ENCODE measurements around the gene C1QTNF8. TPM values are rescaled to one million over a fixed set of nuclear protein-coding genes. Genes with fewer than 3 reads are reported as not detected.

The C1QTNF8 gene
- total and polyA plus RNA-seq, 2 experiments from 2014 or later: 0.15 TPM; not detected in 1

GRCh38 chr16:1130382-1130781 is 34.3 kb upstream of the C1QTNF8 start:
- DNase-seq (ENCODE audit: low read depth in 1 of 2, low spot score in 1 of 2): no peak
- no peaks in the 10 kb centered on the region for H3K9me3 ChIP-seq (ENCODE audit: low read depth)
- H3K36me3 ChIP-seq: no peaks in the 10 kb centered on the region
- H3K4me3 ChIP-seq: no peak overlapping the region
- TF ChIP-seq, protein P1, sequence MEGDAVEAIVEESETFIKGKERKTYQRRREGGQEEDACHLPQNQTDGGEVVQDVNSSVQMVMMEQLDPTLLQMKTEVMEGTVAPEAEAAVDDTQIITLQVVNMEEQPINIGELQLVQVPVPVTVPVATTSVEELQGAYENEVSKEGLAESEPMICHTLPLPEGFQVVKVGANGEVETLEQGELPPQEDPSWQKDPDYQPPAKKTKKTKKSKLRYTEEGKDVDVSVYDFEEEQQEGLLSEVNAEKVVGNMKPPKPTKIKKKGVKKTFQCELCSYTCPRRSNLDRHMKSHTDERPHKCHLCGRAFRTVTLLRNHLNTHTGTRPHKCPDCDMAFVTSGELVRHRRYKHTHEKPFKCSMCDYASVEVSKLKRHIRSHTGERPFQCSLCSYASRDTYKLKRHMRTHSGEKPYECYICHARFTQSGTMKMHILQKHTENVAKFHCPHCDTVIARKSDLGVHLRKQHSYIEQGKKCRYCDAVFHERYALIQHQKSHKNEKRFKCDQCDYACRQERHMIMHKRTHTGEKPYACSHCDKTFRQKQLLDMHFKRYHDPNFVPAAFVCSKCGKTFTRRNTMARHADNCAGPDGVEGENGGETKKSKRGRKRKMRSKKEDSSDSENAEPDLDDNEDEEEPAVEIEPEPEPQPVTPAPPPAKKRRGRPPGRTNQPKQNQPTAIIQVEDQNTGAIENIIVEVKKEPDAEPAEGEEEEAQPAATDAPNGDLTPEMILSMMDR (IDR thresholded peaks at IDR 0.05; ENCODE audit: low read depth, low read length): no peak
- H3K27ac ChIP-seq: no peak overlapping the region
- H3K4me1 ChIP-seq (ENCODE audit: low read depth): peaks cover 9% of the 10 kb centered on the region
- no peaks in the 10 kb centered on the region for H3K27me3 ChIP-seq

DNA sequence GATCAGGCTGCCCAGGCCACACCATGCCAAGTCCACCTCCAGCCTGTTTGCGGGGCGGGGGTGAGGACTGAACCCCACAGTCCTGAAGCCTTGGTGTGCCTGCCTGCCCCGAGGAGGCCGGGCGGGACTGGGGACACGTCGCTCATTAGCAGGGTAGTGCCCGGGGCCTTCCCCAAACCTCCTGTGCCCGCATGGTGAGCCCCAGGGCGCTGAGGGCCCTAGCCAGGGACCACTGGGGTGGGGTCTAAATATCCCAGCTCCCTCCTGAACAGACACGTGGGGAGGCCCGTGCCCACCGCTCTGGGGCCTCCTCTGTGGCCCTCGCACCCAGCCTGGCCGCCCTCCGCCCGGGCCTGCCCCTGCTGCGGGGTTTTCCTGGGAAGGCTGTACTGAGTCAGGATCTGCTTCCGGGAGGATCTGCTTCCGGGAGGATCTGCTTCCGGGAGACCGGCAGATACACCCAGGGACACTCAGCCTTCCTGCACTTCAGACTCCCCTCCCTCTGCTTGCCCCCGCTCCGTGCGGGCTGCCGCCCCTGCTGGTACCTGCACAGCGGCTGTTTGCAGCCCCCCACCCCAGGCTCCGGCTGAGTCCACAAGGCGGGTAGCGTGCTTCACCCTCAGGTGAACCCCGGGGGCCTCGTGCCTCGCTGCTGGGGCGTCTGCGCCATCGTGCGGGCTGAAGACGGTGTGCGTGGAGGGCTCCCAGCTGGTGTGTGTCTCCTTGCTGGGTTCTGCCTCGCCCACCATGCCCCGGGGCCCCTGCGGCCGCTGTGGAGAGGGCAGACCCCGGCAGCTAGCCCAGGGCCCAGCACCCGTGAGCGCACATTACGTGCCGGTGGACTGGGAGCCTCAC is 33.3 kb upstream of the C1QTNF8 start:
- DNase-seq (ENCODE audit: low read depth in 1 of 2, low spot score in 1 of 2): no peak
- Histone ChIP-seq H3K9me3 (ENCODE audit: low read depth) (no peaks in the 10 kb centered on the region), H3K27me3 (no peaks in the 10 kb centered on the region)

DNA sequence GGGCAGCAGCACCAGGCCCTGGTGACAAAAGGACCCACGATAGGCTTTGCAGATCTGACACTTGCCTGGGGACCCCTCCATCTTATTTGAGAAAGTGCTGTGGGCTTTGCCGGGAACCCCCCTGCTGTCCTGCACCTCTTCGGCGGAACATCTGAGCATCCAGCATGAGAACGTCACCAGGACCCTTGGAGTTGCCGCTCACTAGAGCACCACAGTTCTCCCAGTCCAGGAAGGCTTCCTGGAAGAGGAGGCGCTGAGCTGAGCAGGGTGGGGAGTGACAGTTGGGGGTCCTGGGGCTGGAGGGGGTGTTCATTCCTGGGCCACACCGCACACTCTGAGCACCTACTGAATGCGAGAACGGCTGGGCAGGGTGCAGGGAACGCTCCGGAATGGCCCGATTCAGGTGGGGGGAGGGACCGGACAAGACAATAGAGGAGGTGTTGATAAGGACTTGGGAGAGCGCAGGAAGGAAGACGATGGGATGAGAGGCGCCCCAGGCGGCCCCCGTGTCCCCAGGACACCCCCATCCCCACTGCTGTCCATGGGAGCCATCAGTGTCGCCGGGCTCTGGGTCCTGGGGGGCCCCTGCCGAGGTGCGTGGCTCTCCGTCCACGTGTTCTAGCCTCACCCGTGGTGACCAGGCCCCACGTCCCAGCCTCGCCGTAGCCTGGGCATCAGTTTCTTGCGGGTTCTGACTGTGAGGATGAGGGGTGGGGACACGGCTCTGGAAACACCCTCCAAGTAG is 32.1 kb upstream of the C1QTNF8 start:
- H3K4me3 ChIP-seq: no peak overlapping the region
- peaks cover 9% of the 10 kb centered on the region for H3K4me1 ChIP-seq (ENCODE audit: low read depth)
- DNase-seq (ENCODE audit: low read depth in 1 of 2, low spot score in 1 of 2): no peak
- no peaks in the 10 kb centered on the region for H3K36me3 ChIP-seq
- H3K9me3 ChIP-seq (ENCODE audit: low read depth): no peaks in the 10 kb centered on the region
- H3K27ac ChIP-seq: no peak overlapping the region
- TF ChIP-seq, protein P1 (IDR thresholded peaks at IDR 0.05; ENCODE audit: low read depth, low read length): no peak
- no peaks in the 10 kb centered on the region for H3K27me3 ChIP-seq

More for the DNA sequence above, 33.3 kb upstream of the C1QTNF8 start:
- peaks cover 9% of the 10 kb centered on the region for H3K4me1 ChIP-seq (ENCODE audit: low read depth)
- H3K27ac ChIP-seq: no peak overlapping the region
- no peak overlapping the region for H3K4me3 ChIP-seq
- H3K36me3 ChIP-seq: no peaks in the 10 kb centered on the region
- TF ChIP-seq, protein P1 (IDR thresholded peaks at IDR 0.05; ENCODE audit: low read depth, low read length): no peak

GRCh38 chr16:1127101-1127500 is 31.1 kb upstream of the C1QTNF8 start:
- H3K9me3 ChIP-seq (ENCODE audit: low read depth): no peaks in the 10 kb centered on the region
- peaks cover 9% of the 10 kb centered on the region for H3K4me1 ChIP-seq (ENCODE audit: low read depth)
- TF ChIP-seq, protein P1 (IDR thresholded peaks at IDR 0.05; ENCODE audit: low read depth, low read length): no peak
- H3K27ac ChIP-seq: no peak overlapping the region
- no peaks in the 10 kb centered on the region for H3K36me3 ChIP-seq
- H3K27me3 ChIP-seq: no peaks in the 10 kb centered on the region
- H3K4me3 ChIP-seq: no peak overlapping the region
- no peak for DNase-seq (ENCODE audit: low read depth in 1 of 2, low spot score in 1 of 2)

DNA sequence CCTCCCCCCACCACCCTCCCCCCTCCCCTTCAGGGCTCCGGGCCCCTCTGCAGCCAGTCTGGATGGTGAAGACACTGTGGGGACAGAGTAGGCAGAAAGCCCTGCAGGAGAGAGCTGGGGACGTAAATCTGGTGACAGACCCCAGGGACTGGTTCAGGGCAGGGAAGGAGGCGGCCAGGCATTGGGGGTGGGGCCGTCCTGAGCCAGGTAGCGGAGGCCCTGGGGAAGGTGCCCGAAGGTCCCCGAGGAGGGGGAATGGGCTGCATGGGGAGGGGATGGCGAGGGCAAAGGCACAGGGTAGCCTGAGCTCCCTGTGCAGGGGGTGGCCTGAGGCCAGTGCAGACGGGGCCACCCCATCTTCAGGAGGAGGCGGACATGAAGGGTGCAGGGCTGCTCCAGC is 30.5 kb upstream of the C1QTNF8 start:
- TF ChIP-seq, protein P1 (IDR thresholded peaks at IDR 0.05; ENCODE audit: low read depth, low read length): no peak
- no peak overlapping the region for H3K27ac ChIP-seq
- DNase-seq (ENCODE audit: low read depth in 1 of 2, low spot score in 1 of 2): no peak
- H3K4me3 ChIP-seq: no peak overlapping the region
- no peaks in the 10 kb centered on the region for H3K9me3 ChIP-seq (ENCODE audit: low read depth)
- no peaks in the 10 kb centered on the region for H3K27me3 ChIP-seq
- H3K4me1 ChIP-seq (ENCODE audit: low read depth): peaks cover 9% of the 10 kb centered on the region
- H3K36me3 ChIP-seq: no peaks in the 10 kb centered on the region

All from cardiac muscle cell (in vitro differentiated cells and primary cell).